ENCODE results near the gene OR51T1. TPM values are rescaled to one million over a fixed set of nuclear protein-coding genes. Genes with fewer than 3 reads are reported as not detected.

Gene OR51T1
- total RNA-seq, 1 donor from 2014 or later, result not detected

GRCh38 chr11:4862447-4863236 is 19.1 kb upstream of the OR51T1 start:
- no peak overlapping the region for H3K27ac ChIP-seq
- TF ChIP-seq, protein P1, sequence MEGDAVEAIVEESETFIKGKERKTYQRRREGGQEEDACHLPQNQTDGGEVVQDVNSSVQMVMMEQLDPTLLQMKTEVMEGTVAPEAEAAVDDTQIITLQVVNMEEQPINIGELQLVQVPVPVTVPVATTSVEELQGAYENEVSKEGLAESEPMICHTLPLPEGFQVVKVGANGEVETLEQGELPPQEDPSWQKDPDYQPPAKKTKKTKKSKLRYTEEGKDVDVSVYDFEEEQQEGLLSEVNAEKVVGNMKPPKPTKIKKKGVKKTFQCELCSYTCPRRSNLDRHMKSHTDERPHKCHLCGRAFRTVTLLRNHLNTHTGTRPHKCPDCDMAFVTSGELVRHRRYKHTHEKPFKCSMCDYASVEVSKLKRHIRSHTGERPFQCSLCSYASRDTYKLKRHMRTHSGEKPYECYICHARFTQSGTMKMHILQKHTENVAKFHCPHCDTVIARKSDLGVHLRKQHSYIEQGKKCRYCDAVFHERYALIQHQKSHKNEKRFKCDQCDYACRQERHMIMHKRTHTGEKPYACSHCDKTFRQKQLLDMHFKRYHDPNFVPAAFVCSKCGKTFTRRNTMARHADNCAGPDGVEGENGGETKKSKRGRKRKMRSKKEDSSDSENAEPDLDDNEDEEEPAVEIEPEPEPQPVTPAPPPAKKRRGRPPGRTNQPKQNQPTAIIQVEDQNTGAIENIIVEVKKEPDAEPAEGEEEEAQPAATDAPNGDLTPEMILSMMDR (IDR thresholded peaks at IDR 0.05), result no peak
- H3K4me3 ChIP-seq, result no peak overlapping the region
- intact Hi-C loops (cut with DNase I), result no loop called here
- no peaks in the 10 kb centered on the region for H3K4me1 ChIP-seq
- H3K36me3 ChIP-seq, result no peaks in the 10 kb centered on the region
- no peaks in the 10 kb centered on the region for H3K27me3 ChIP-seq (ENCODE audit: low read depth)
- H3K9me3 ChIP-seq, result no peaks in the 10 kb centered on the region
- ATAC-seq (no peak), DNase-seq (no peak)

DNA sequence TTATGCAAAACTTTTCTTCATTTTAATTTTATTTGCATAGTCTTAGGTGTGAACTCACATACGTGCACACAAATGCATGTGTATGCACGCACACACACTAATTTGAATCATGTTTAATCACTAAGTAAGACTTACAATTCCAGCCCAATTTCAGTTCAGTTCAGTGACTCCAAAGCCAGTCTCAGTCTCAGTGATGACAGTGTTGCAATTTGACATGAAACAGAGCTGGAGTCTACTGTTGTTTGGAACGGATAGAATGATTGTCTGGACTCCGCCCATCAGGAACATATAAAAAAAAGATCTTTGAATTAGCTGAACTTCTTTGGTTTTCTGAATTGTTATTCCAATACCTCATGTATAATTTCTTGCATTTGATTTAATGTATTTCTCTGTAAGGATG is 17.8 kb upstream of the OR51T1 start:
- H3K27ac ChIP-seq, result no peak overlapping the region
- TF ChIP-seq, protein P1 (IDR thresholded peaks at IDR 0.05), result no peak
- no peaks in the 10 kb centered on the region for H3K27me3 ChIP-seq (ENCODE audit: low read depth)
- no peaks in the 10 kb centered on the region for H3K4me1 ChIP-seq
- H3K9me3 ChIP-seq, result no peaks in the 10 kb centered on the region
- intact Hi-C loops (cut with DNase I), result no loop called here
- no peak overlapping the region for H3K4me3 ChIP-seq
- H3K36me3 ChIP-seq, result no peaks in the 10 kb centered on the region
- DNase-seq (no peak), ATAC-seq (no peak)

DNA sequence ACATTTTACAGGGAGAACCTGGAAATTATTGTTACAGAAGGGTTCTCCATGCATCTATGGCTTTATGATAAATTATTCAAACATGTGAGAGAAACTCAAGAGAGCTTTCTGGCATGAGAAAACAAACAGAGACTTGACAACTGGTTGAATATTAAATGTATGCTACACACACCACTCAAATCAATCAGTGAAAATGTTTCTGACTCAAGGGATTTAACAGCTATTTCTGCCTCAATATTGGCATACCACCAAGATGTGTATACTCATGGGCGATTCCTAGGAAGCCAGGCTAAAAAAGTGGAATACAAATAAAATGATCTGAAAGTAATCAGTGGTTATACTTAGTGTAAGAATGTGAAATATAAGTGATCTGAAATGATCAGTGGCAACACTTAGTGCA is 15.8 kb upstream of the OR51T1 start:
- intact Hi-C loops (cut with DNase I), result no loop called here
- no peaks in the 10 kb centered on the region for H3K36me3 ChIP-seq
- no peak overlapping the region for H3K27ac ChIP-seq
- H3K4me1 ChIP-seq, result no peaks in the 10 kb centered on the region
- H3K27me3 ChIP-seq (ENCODE audit: low read depth), result no peaks in the 10 kb centered on the region
- H3K4me3 ChIP-seq, result no peak overlapping the region
- no peak for ATAC-seq
- TF ChIP-seq, protein P1 (IDR thresholded peaks at IDR 0.05), result no peak
- H3K9me3 ChIP-seq, result no peaks in the 10 kb centered on the region
- no peak for DNase-seq

- intact Hi-C loops (cut with DNase I), result no loop called here
- ATAC-seq (no peak), DNase-seq (no peak)
- Histone ChIP-seq H3K9me3 (no peaks in the 10 kb centered on the region), H3K27me3 (ENCODE audit: low read depth) (no peaks in the 10 kb centered on the region), H3K36me3 (no peaks in the 10 kb centered on the region), H3K4me3 (no peak overlapping the region), H3K4me1 (no peaks in the 10 kb centered on the region), H3K27ac (no peak overlapping the region)
- TF ChIP-seq, protein P1 (IDR thresholded peaks at IDR 0.05), result no peak
Measured at GRCh38 chr11:4881188-4881587, 512 bp upstream of the OR51T1 start.

DNA sequence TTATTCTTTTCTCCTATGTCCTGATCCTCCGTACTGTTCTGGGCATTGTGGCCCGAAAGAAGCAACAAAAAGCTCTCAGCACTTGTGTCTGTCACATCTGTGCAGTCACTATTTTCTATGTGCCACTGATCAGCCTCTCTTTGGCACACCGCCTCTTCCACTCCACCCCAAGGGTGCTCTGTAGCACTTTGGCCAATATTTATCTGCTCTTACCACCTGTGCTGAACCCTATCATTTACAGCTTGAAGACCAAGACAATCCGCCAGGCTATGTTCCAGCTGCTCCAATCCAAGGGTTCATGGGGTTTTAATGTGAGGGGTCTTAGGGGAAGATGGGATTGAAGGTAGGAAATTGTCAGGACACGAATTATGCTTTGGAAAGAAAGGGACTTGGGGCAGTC is 843 bp downstream of the OR51T1 start:
- Histone ChIP-seq H3K9me3 (no peaks in the 10 kb centered on the region), H3K27me3 (ENCODE audit: low read depth) (no peaks in the 10 kb centered on the region), H3K4me3 (no peak overlapping the region), H3K27ac (no peak overlapping the region), H3K36me3 (no peaks in the 10 kb centered on the region), H3K4me1 (no peaks in the 10 kb centered on the region)
- ATAC-seq (no peak), DNase-seq (no peak)
- TF ChIP-seq, protein P1 (IDR thresholded peaks at IDR 0.05), result no peak
- intact Hi-C loops (cut with DNase I), result no loop called here
